Peyer's patch (tissue), 4 donors: ENCODE data around the gene KLHL6. TPM values are rescaled to one million over a fixed set of nuclear protein-coding genes. Genes with fewer than 3 reads are reported as not detected.

Experiments
- DNase-seq, 3 donors: peaks; one replicate each; pipeline ENCODE4 v3.0.0-alpha.2; 2017 to 2019
- H3K27ac ChIP-seq, 4 donors: fragments of 200-600 bp; sonication (generic); one replicate each; pipeline ENCODE4 v1.5.1; 2016 to 2019
- H3K27me3 ChIP-seq, 2 donors: fragments of 200-600 bp; sonication (generic); one replicate each; pipeline ENCODE4 v1.5.1; 2019
- H3K36me3 ChIP-seq, 3 donors: fragments of 200-600 bp; sonication (generic); one replicate each; pipeline ENCODE4 v1.5.1; 2016 to 2019
- H3K4me1 ChIP-seq, 4 donors: fragments of 200-600 bp; sonication (generic); one replicate each; pipeline ENCODE4 v1.5.1; 2016 to 2019
- H3K4me3 ChIP-seq, 4 donors: fragments of 200-600 bp; sonication (generic); 1 replicate in 3 of 4; 2 replicates in 1 of 4; pipeline ENCODE4 v1.5.1; 2016 to 2019; ENCODE audit warnings: mild to moderate bottlenecking in 1 of 4
- H3K9me3 ChIP-seq, 4 donors: fragments of 200-600 bp; sonication (generic); one replicate each; pipeline ENCODE4 v1.5.1; 2016 to 2019; ENCODE audit warnings: mild to moderate bottlenecking in 1 of 4
- POLR2A ChIP-seq, 2 donors: fragments of 450-650 bp; IDR thresholded peaks; one replicate each; pipeline ENCODE4 v1.5.1; 2017; ENCODE audit warnings: antibody characterized with exemption in 2 of 2, mild to moderate bottlenecking in 2 of 2, moderate library complexity in 2 of 2
- total RNA-seq, 4 donors: library from RNA; depleted of rRNA; stranded (reverse); fragments of >200 nt; gene quantifications; one replicate each; pipeline ENCODE4 v1.1.0, GENCODE V29; 2016
- TF ChIP-seq, protein P1 (sequence below), 6 experiments: fragments of 450-650 bp in 4 of 6; fragments of 200-600 bp in 2 of 6; sonication (generic) in 1 of 6; IDR thresholded peaks; one replicate each; pipeline ENCODE4 v1.5.1; 2017 to 2019; ENCODE audit warnings: antibody characterized with exemption in 6 of 6, mild to moderate bottlenecking in 3 of 6, moderate library complexity in 1 of 6

Gene KLHL6
- total RNA-seq, 4 donors from 2014 or later = 1.6 to 53.6 (median 4.9) TPM

- DNase-seq = no peak
- no peaks in the 10 kb centered on the region for H3K27me3 ChIP-seq
- H3K27ac ChIP-seq = peak overlapping the region in 3 of 4 donors; percentile 23 to 78 (median 56)
- H3K4me3 ChIP-seq = no peak overlapping the region
- H3K4me1 ChIP-seq = peaks cover 0 to 37% (median 13%) of the 10 kb centered on the region in 4 donors
- TF ChIP-seq, protein P1, sequence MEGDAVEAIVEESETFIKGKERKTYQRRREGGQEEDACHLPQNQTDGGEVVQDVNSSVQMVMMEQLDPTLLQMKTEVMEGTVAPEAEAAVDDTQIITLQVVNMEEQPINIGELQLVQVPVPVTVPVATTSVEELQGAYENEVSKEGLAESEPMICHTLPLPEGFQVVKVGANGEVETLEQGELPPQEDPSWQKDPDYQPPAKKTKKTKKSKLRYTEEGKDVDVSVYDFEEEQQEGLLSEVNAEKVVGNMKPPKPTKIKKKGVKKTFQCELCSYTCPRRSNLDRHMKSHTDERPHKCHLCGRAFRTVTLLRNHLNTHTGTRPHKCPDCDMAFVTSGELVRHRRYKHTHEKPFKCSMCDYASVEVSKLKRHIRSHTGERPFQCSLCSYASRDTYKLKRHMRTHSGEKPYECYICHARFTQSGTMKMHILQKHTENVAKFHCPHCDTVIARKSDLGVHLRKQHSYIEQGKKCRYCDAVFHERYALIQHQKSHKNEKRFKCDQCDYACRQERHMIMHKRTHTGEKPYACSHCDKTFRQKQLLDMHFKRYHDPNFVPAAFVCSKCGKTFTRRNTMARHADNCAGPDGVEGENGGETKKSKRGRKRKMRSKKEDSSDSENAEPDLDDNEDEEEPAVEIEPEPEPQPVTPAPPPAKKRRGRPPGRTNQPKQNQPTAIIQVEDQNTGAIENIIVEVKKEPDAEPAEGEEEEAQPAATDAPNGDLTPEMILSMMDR (IDR thresholded peaks at IDR 0.05) = no peak
- H3K9me3 ChIP-seq = no peaks in the 10 kb centered on the region
- no peaks in the 10 kb centered on the region for H3K36me3 ChIP-seq
Observed at GRCh38 chr3:183542355-183542754, 13.2 kb downstream of the KLHL6 start.

GRCh38 chr3:183541738-183542137, 13.8 kb downstream of the KLHL6 start:
- Histone ChIP-seq H3K9me3 (no peaks in the 10 kb centered on the region), H3K27ac (peak overlapping the region in 3 of 4 donors; percentile 23 to 78 (median 56)), H3K4me3 (no peak overlapping the region), H3K36me3 (no peaks in the 10 kb centered on the region), H3K4me1 (peaks cover 0 to 40% (median 14%) of the 10 kb centered on the region in 4 donors), H3K27me3 (no peaks in the 10 kb centered on the region)
- TF ChIP-seq, protein P1 (IDR thresholded peaks at IDR 0.05) = no peak
- no peak for TF ChIP-seq POLR2A (IDR thresholded peaks at IDR 0.05)
- DNase-seq = no peak

GRCh38 chr3:183541235-183541655, 14.3 kb downstream of the KLHL6 start:
- no peaks in the 10 kb centered on the region for H3K36me3 ChIP-seq
- no peaks in the 10 kb centered on the region for H3K27me3 ChIP-seq
- H3K4me1 ChIP-seq = peaks cover 0 to 41% (median 16%) of the 10 kb centered on the region in 4 donors
- H3K9me3 ChIP-seq = no peaks in the 10 kb centered on the region
- TF ChIP-seq POLR2A (IDR thresholded peaks at IDR 0.05) = no peak
- TF ChIP-seq, protein P1 (IDR thresholded peaks at IDR 0.05) = no peak
- no peak overlapping the region for H3K4me3 ChIP-seq
- no peak for DNase-seq
- H3K27ac ChIP-seq = peak overlapping the region in 3 of 4 donors; percentile 30 to 78 (median 56)

- no peak for TF ChIP-seq POLR2A (IDR thresholded peaks at IDR 0.05)
- TF ChIP-seq, protein P1 (IDR thresholded peaks at IDR 0.05) = no peak
- no peak overlapping the region for H3K4me3 ChIP-seq
- H3K27ac ChIP-seq = peak overlapping the region in 3 of 4 donors; percentile 30 to 78 (median 56)
- H3K4me1 ChIP-seq = peaks cover 0 to 36% (median 18%) of the 10 kb centered on the region in 4 donors
- peak in 2 of 3 donors; percentile 76 for DNase-seq
- H3K9me3 ChIP-seq = no peaks in the 10 kb centered on the region
- H3K36me3 ChIP-seq = no peaks in the 10 kb centered on the region
- H3K27me3 ChIP-seq = no peaks in the 10 kb centered on the region
Observed at GRCh38 chr3:183540501-183541234, 14.8 kb downstream of the KLHL6 start.

DNA sequence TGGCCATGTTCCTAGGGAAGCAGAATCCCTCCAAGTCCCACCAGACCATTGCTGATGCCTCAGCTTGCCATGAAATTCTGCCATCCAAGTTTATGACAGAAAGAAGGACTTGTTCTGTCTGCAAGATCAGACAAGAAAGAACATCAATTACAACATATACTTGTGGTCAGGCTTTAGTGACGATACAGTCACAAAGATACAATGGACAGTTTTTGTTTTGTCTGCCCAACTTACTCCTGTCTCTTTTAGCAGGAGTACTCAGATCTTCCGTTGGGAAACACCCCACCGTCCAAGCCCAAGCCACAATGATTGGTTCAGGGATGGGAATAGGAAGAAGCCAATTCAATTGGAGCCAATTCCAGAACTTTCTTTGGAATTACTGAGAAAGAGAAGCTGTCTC, 15.7 kb downstream of the KLHL6 start:
- DNase-seq = no peak
- peaks cover 0 to 33% (median 18%) of the 10 kb centered on the region in 4 donors for H3K4me1 ChIP-seq
- no peak overlapping the region for H3K4me3 ChIP-seq
- H3K36me3 ChIP-seq = no peaks in the 10 kb centered on the region
- no peaks in the 10 kb centered on the region for H3K9me3 ChIP-seq
- TF ChIP-seq POLR2A (IDR thresholded peaks at IDR 0.05) = no peak
- TF ChIP-seq, protein P1 (IDR thresholded peaks at IDR 0.05) = no peak
- no peaks in the 10 kb centered on the region for H3K27me3 ChIP-seq
- H3K27ac ChIP-seq = peak overlapping the region in 2 of 4 donors; percentile 56 to 78
